Muscle layer of duodenum (tissue), 2 donors: ENCODE measurements around the gene RASAL1.

Experiments
- H3K27ac ChIP-seq: one replicate; pipeline ENCODE4 v1.7.0; 2013; ENCODE audit warnings: mild to moderate bottlenecking, low read length
- H3K27me3 ChIP-seq: one replicate; pipeline ENCODE4 v1.7.0; 2013; ENCODE audit warnings: low read depth, mild to moderate bottlenecking, control low read depth, low read length
- H3K36me3 ChIP-seq, 2 donors: one replicate each; pipeline ENCODE4 v1.7.0; 2013; ENCODE audit warnings: low read length in 2 of 2, control low read depth in 1 of 2, mild to moderate bottlenecking in 1 of 2; ENCODE audit not compliant: insufficient read depth in 2 of 2, control insufficient read depth in 1 of 2
- H3K4me1 ChIP-seq, 2 donors: one replicate each; pipeline ENCODE4 v1.7.0; 2013; ENCODE audit warnings: low read length in 2 of 2, mild to moderate bottlenecking in 2 of 2, control low read depth in 1 of 2, moderate library complexity in 1 of 2; ENCODE audit not compliant: insufficient read depth in 2 of 2, control insufficient read depth in 1 of 2
- H3K4me3 ChIP-seq, 2 donors: one replicate each; pipeline ENCODE4 v1.7.0; 2013; ENCODE audit warnings: low read length in 2 of 2, low read depth in 1 of 2, mild to moderate bottlenecking in 1 of 2
- H3K9me3 ChIP-seq, 2 donors: one replicate each; pipeline ENCODE4 v1.7.0; 2013; ENCODE audit warnings: low read length in 2 of 2, control low read depth in 1 of 2, mild to moderate bottlenecking in 1 of 2; ENCODE audit not compliant: control insufficient read depth in 1 of 2
- donor health status: healthy.

The RASAL1 gene

GRCh38 chr12:113064395-113065125 lies 71.0 kb downstream of the RASAL1 start:
- H3K4me3 ChIP-seq: no peak overlapping the region
- H3K27ac ChIP-seq: no peak overlapping the region
- H3K9me3 ChIP-seq: no peaks in the 10 kb centered on the region
- no peaks in the 10 kb centered on the region for H3K4me1 ChIP-seq
- no peaks in the 10 kb centered on the region for H3K36me3 ChIP-seq
- H3K27me3 ChIP-seq: no peaks in the 10 kb centered on the region

DNA sequence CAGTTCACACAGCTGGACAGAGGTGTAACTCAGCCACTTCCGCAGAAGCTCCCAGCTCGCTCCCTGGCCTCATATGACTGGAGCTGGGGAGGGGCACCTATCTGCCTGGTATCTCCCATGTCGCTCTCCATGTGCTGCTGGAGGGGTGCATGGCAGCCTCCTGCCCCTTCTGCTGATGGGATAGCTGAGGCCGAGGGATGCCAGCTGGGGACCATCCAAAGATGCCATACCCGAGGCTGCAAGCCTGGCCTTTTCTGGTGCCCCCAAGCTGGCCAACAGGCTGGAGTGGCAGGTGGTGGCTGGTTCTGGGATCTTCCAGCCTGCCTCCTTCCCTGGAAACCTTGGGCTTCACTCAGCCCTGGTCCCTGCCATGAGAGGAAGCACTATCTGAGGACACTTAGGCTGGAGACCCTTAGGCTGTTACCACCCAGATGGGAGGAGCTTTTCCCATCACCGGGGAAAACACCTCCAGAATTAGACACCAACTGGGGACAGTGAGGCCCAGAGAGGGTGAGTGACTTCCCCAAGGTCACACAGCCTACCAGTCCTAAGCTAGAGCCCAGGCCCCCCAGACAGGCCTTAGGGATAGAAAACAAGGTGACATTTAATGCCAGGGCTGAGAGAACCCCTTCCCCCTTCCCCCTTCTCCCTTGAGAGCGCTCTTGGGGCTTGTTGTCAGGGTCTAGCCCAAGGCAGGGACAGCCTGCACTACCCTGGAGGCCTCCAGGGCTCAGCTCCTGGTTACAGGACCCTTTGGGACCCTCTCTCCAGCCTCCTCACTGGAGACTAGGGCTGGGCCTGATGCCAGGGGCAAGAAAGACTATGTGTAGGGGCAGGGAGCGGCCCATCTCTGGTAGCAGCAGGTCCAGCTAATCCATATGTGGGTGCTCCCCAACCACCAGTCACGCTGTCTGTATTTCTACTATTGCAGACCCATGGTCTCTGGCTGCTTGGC lies 71.9 kb downstream of the RASAL1 start:
- no peak overlapping the region for H3K4me3 ChIP-seq
- H3K36me3 ChIP-seq: no peaks in the 10 kb centered on the region
- H3K4me1 ChIP-seq: no peaks in the 10 kb centered on the region
- H3K9me3 ChIP-seq: no peaks in the 10 kb centered on the region
- H3K27ac ChIP-seq: no peak overlapping the region
- no peaks in the 10 kb centered on the region for H3K27me3 ChIP-seq

DNA sequence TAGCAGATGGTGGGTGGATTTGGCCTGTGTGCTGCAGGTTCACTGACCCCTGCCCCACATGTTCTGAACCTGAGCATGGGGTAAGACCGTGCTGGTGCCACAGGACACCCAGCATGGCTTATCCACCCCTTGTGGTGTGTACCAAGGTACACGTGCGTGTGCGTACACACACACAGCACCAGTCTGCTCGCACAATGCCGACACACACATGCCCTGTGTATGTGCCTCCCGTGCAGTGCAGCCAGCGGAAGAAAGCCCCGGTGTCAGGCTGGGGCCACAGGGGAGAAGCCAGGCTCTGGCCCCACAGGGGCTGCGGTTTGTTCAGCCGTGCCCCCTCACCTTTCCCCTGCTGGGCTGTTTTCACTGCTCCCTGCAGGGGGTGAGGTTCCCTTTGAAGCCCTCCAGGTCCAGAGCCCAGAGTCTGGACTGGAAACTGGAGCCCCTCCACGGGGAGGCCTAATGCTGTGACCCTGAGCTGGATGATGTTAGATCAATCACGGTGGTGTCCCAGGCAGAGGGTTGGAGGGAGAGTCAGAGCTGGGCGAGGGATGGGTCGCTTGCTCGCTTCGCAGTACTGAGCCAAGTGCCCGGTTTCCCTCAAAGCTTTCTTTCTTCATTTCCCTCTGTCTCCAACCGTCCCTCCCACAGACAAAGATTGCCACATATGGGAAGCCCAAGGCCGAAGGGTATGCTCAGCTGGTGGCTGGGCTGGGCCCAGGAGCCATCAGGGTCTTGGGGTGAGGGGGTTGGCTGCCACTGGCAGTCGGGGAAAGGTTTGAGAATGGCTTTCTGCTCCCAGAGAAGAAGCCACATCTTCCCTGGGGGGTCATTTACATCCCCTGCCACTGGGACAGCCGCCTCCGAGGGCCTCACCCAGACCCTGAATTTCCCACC lies 72.8 kb downstream of the RASAL1 start:
- no peaks in the 10 kb centered on the region for H3K9me3 ChIP-seq
- H3K4me3 ChIP-seq: no peak overlapping the region
- no peaks in the 10 kb centered on the region for H3K27me3 ChIP-seq
- no peaks in the 10 kb centered on the region for H3K4me1 ChIP-seq
- H3K36me3 ChIP-seq: no peaks in the 10 kb centered on the region
- no peak overlapping the region for H3K27ac ChIP-seq

GRCh38 chr12:113061061-113061694 lies 74.4 kb downstream of the RASAL1 start:
- Histone ChIP-seq H3K27me3 (peaks cover 3% of the 10 kb centered on the region), H3K9me3 (no peaks in the 10 kb centered on the region), H3K4me1 (peaks cover 0 to 10% of the 10 kb centered on the region in 2 donors), H3K36me3 (no peaks in the 10 kb centered on the region), H3K4me3 (no peak overlapping the region), H3K27ac (no peak overlapping the region)

DNA sequence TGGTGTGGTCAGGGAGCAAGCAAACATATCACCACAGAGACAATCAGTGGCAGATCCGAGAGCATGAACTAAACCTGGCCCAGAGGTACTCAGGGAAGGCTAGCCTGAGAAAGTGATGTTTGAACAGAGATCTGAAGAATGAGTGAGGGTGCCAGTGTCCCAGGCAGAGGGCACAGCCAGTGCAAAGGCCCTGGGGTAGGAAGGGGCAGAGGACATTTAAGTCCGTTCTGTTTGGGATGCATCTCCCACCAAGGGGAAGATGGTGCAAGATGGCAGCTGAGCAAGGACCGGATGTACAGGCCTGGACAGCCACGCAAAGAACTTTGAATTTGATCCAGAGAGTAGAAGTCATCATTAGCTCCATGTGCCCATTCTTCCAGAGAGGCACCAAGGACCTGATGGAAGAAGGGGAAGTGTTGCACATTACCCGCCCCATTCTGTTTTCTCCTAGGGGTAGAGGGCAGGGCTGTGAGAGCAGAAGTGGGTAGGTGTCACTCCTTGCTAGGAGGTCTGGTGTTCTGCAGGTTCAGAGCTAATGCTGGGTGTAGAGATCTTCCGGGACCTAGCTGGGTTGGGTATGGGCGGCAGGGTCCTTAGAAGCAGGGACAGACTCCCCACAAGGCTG lies 75.1 kb downstream of the RASAL1 start:
- no peaks in the 10 kb centered on the region for H3K9me3 ChIP-seq
- no peak overlapping the region for H3K4me3 ChIP-seq
- peaks cover 8% of the 10 kb centered on the region for H3K27me3 ChIP-seq
- no peaks in the 10 kb centered on the region for H3K36me3 ChIP-seq
- peaks cover 0 to 10% of the 10 kb centered on the region in 2 donors for H3K4me1 ChIP-seq
- H3K27ac ChIP-seq: no peak overlapping the region

DNA sequence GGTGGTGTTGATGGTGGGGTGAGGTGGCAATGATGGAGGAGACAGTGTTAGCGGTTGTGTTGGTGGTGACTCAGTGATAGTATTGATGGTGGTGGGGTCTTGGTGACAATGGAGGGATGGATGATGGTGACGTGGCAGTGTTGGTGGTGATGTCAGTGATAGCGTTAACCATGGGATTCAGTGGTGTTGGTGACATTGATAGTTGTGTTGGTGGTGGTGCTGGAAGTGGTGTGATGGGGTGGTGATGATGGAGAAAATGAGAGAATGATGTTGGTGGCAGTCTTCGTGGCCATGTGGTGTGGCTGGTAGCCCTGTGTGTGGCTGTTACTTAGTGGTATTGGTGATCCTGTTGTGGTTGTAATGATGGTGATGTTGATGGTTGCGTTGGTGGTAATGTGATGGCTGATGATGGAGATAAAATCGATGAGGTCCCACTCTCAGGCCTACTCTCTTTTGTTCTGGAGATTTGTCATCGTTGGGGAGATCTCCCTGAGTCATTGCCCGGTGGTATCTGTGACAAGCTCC lies 76.4 kb downstream of the RASAL1 start:
- Histone ChIP-seq H3K4me1 (peaks cover 0 to 10% of the 10 kb centered on the region in 2 donors), H3K36me3 (no peaks in the 10 kb centered on the region), H3K27ac (no peak overlapping the region), H3K4me3 (no peak overlapping the region), H3K27me3 (peaks cover 8% of the 10 kb centered on the region), H3K9me3 (no peaks in the 10 kb centered on the region)

- Histone ChIP-seq H3K4me1 (peaks cover 0 to 10% of the 10 kb centered on the region in 2 donors), H3K36me3 (no peaks in the 10 kb centered on the region), H3K4me3 (no peak overlapping the region), H3K27ac (no peak overlapping the region), H3K27me3 (peaks cover 8% of the 10 kb centered on the region), H3K9me3 (no peaks in the 10 kb centered on the region)
Observed at GRCh38 chr12:113058553-113058952, 77.0 kb downstream of the RASAL1 start.

DNA sequence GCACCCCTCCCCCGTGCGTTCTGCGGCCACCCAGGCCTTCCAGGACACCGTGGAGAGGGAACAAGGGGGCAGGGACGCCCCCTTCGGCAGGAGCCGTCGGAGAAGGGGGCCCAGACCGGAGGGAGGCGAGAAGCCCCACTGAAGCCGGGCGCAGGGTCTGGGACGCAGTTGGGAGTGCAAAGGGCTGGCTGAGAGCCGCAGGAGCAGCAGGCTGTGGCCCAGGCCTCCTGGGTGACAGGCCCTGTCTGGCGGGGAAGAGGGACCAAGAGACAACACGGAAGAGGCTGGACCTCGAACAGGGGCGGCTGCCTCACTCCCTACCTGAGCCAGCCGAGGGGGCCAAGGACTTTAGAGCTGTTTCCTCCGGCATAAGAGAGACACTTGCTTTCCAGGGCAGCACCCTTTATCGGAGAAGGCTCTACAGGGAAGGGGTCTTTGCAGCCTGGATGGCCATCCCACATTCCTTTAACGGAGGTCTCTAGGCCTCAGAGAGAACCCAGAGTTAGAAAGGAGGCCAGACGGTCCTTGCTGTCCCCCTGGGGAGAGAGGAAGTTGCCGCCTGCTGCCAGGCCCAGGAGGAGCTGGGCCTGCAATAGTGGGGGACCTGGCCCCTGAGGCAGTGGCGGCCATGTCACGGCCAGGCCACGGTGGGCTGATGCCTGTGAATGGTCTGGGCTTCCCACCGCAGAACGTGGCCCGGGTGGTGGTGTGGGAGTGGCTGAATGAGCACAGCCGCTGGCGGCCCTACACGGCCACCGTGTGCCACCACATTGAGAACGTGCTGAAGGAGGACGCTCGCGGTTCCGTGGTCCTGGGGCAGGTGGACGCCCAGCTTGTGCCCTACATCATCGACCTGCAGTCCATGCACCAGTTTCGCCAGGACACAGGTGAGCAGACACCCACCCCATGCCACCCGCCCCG lies 77.7 kb downstream of the RASAL1 start:
- Histone ChIP-seq H3K27me3 (peaks cover 8% of the 10 kb centered on the region), H3K4me1 (peaks cover 0 to 10% of the 10 kb centered on the region in 2 donors), H3K27ac (no peak overlapping the region), H3K9me3 (no peaks in the 10 kb centered on the region), H3K4me3 (peak overlapping the region in 1 of 2 donors; percentile 65), H3K36me3 (no peaks in the 10 kb centered on the region)

DNA sequence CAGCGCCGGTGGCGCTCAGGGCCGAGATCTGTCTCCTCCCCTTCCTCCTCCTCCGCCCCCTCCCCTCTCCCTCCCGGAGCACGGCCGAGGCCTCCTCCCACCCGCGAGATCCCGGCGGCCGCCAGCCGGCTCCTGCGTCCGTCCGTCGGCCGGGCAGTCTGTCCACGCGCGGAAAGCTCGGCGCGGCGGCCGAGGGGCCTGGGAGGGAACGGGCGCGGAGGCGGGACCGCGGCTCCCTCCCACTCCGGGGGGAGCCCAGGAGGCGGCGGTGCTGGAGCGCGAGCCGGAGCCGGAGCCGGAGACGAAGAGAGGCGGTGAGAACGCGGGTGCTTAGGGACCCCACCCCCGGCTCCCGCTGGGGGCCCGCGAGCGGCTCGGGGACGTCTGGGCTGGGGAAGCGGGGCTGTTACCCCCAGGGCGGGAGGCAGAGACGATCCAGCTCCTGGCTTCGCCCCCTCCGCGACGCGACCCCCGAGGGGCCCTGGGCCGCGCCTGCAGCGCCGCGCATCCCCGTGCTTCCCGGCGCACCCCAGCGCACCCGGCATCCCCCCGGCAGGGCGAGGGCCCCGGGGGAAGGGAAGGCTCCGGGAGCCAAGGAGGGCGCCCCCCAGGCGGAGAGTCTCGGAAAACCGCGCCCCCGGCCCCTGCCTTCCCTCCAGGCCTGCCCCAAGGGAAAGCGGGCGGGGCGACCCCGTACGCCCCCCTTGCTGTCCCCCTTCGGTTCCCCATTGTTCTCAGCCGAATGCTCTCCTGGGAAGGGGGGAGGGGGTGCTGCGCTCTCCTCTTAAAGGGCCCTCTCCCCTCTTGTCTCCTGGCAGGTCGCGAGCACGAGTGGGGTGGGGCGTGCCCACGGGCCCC lies 78.7 kb downstream of the RASAL1 start, which contains the start of gene DTX1:
Gene DTX1 (plus strand): TSS at position 100 of the 858 bp plus-strand sequence. CDS start 1,463 bp downstream, outside the sequence.
- H3K4me3 ChIP-seq: peak within 1 kb of the TSS; percentile 11 to 65
- H3K9me3 ChIP-seq: no peaks in the 10 kb centered on the region
- H3K27ac ChIP-seq: no peak within 1 kb of the TSS
- H3K4me1 ChIP-seq: peaks cover 0 to 10% of the 10 kb centered on the region in 2 donors
- H3K36me3 ChIP-seq: no peaks in the 10 kb centered on the region
- H3K27me3 ChIP-seq: peaks cover 8% of the 10 kb centered on the region
